HL-60 (cell line): ENCODE data around the gene TNRC18.
"Not testable (repeated sequence)": the region's sequence is repeated elsewhere in the genome, so short reads cannot be mapped to it uniquely, and the experiment has no call there.

Experiments used
- DNase-seq, 2 experiments: peaks; one replicate each; pipeline ENCODE4 v3.0.0-alpha.2; 2010 to 2020; ENCODE audit warnings: low read depth in 1 of 2, low spot score in 1 of 2
- H3K27ac ChIP-seq: fragments of 250-450 bp; sonication (Bioruptor Pico); replicated peaks from 2 replicates; pipeline ENCODE4 v1.5.1; 2020; ENCODE audit warnings: mild to moderate bottlenecking, moderate library complexity
- H3K27me3 ChIP-seq: fragments of 250-450 bp; sonication (Bioruptor Pico); 2 replicates; pipeline ENCODE4 v1.5.1; 2021; ENCODE audit warnings: mild to moderate bottlenecking, moderate library complexity; ENCODE audit not compliant: insufficient read depth, poor library complexity, severe bottlenecking
- H3K4me3 ChIP-seq: replicated peaks from 2 replicates; pipeline ENCODE4 v1.5.1; 2011; ENCODE audit warnings: mild to moderate bottlenecking, control low read depth, low read length; ENCODE audit not compliant: insufficient read depth
- CTCF ChIP-seq: IDR thresholded peaks from one replicate; pipeline ENCODE4 v1.5.1; 2011; ENCODE audit warnings: low read length, control low read depth, inconsistent platforms; ENCODE audit not compliant: insufficient read depth
- GABPA ChIP-seq: IDR thresholded peaks from 2 replicates; pipeline ENCODE4 v1.6.1; 2012; ENCODE audit warnings: low read depth
- POLR2AphosphoS5 ChIP-seq: IDR thresholded peaks from 2 replicates; pipeline ENCODE4 v1.6.1; 2012; ENCODE audit warnings: low read depth
- REST ChIP-seq: IDR thresholded peaks from 2 replicates; pipeline ENCODE4 v1.6.1; 2012; ENCODE audit warnings: low read depth; ENCODE audit not compliant: insufficient replicate concordance
- SPI1 ChIP-seq: IDR thresholded peaks from 2 replicates; pipeline ENCODE4 v1.6.1; 2012; ENCODE audit warnings: low read depth, mild to moderate bottlenecking, borderline replicate concordance

TNRC18 gene

GRCh38 chr7:5279734-5280133 lies 143.9 kb downstream of the TNRC18 start:
- TF ChIP-seq SPI1: no peak
- no peak for TF ChIP-seq CTCF
- TF ChIP-seq POLR2AphosphoS5: no peak
- TF ChIP-seq REST: no peak
- no peak for TF ChIP-seq GABPA
- Histone ChIP-seq H3K27ac (no peak overlapping the region), H3K27me3 (peaks cover 7% of the 10 kb centered on the region), H3K4me3 (no peak overlapping the region)
- DNase-seq: no peak

GRCh38 chr7:5278766-5279165 lies 144.9 kb downstream of the TNRC18 start:
- Histone ChIP-seq H3K4me3 (no peak overlapping the region), H3K27me3 (peaks cover 5% of the 10 kb centered on the region), H3K27ac (no peak overlapping the region)
- no peak for TF ChIP-seq REST
- no peak for TF ChIP-seq SPI1
- TF ChIP-seq POLR2AphosphoS5: no peak
- TF ChIP-seq GABPA: no peak
- TF ChIP-seq CTCF: no peak
- no peak for DNase-seq

GRCh38 chr7:5276611-5277010 lies 147.0 kb downstream of the TNRC18 start:
- Histone ChIP-seq H3K27me3 (no peaks in the 10 kb centered on the region), H3K27ac (no peak overlapping the region), H3K4me3 (no peak overlapping the region)
- TF ChIP-seq POLR2AphosphoS5 (no peak), GABPA (no peak), REST (no peak), CTCF (no peak), SPI1 (no peak)
- DNase-seq: no peak

GRCh38 chr7:5276123-5276522 lies 147.5 kb downstream of the TNRC18 start:
- DNase-seq, H3K27me3 ChIP-seq, H3K4me3 ChIP-seq, H3K27ac ChIP-seq: not testable (repeated sequence)

GRCh38 chr7:5275510-5275909 lies 148.1 kb downstream of the TNRC18 start:
- not testable (repeated sequence) for H3K27ac ChIP-seq, H3K27me3 ChIP-seq, H3K4me3 ChIP-seq, DNase-seq

- DNase-seq, H3K27ac ChIP-seq, H3K4me3 ChIP-seq, H3K27me3 ChIP-seq: not testable (repeated sequence)
Observed at GRCh38 chr7:5274985-5275431, 148.6 kb downstream of the TNRC18 start.
